Stimulated activated CD8-positive, alpha-beta memory T cell treated with anti-CD3 and anti-CD28 coated beads, Interleukin-2, amount 100 ng/mL, for 48 hours (primary cell): ENCODE measurements around the gene ATR.
"Not testable (repeated sequence)": the region's sequence is repeated elsewhere in the genome, so short reads cannot be mapped to it uniquely, and the experiment has no call there.

Source experiments
- DNase-seq, 2 donors: peaks; one replicate each; pipeline ENCODE4 v3.0.0-alpha.2; 2020; ENCODE audit warnings: low read depth in 2 of 2

Gene ATR

GRCh38 chr3:142578329-142579223 lies at the start of gene ATR:
Gene ATR (minus strand): TSS chr3:142578733. CDS start chr3:142578704, 29 bp downstream.
- DNase-seq, result peak; percentile 95 to 97

- no peak for DNase-seq
These were observed 48.4 kb upstream of the ATR start for GRCh38 chr3:142626971-142627370.

- no peak for DNase-seq
These were observed 46.6 kb upstream of the ATR start for GRCh38 chr3:142625153-142625440.

GRCh38 chr3:142624341-142625152 lies 46.0 kb upstream of the ATR start:
- DNase-seq, result no peak

GRCh38 chr3:142623194-142623593 lies 44.7 kb upstream of the ATR start:
- no peak for DNase-seq

GRCh38 chr3:142622405-142622804 lies 43.9 kb upstream of the ATR start:
- DNase-seq, result no peak

- no peak for DNase-seq
These were observed 40.5 kb upstream of the ATR start for GRCh38 chr3:142618917-142619461.

- no peak for DNase-seq
These were observed 36.6 kb upstream of the ATR start for GRCh38 chr3:142615171-142615570.

- DNase-seq, result no peak
These were observed 35.6 kb upstream of the ATR start for GRCh38 chr3:142614059-142614626.

- no peak for DNase-seq
These were observed 35.0 kb upstream of the ATR start for GRCh38 chr3:142613491-142613890.

- DNase-seq, result no peak
These were observed 32.7 kb upstream of the ATR start for GRCh38 chr3:142611206-142611605.

GRCh38 chr3:142609136-142609535 lies 30.6 kb upstream of the ATR start:
- no peak for DNase-seq

- DNase-seq, result no peak
These were observed 30.1 kb upstream of the ATR start for GRCh38 chr3:142608631-142609030.

- DNase-seq, result no peak
These were observed 26.4 kb upstream of the ATR start for GRCh38 chr3:142604940-142605339.

- not testable (repeated sequence) for DNase-seq
These were observed 24.8 kb upstream of the ATR start for GRCh38 chr3:142603386-142603705.

- DNase-seq, result no peak
These were observed 24.3 kb upstream of the ATR start for GRCh38 chr3:142602619-142603385.

- no peak for DNase-seq
These were observed 23.2 kb upstream of the ATR start for GRCh38 chr3:142601713-142602112.

GRCh38 chr3:142597906-142598305 lies 19.4 kb upstream of the ATR start:
- no peak for DNase-seq

- DNase-seq, result no peak
These were observed 18.2 kb upstream of the ATR start for GRCh38 chr3:142596726-142597088.

GRCh38 chr3:142595951-142596725 lies 17.6 kb upstream of the ATR start, which contains the start of gene PLS1:
Gene PLS1 (plus strand): TSS chr3:142596393. CDS start chr3:142664238, 67,845 bp downstream.
- DNase-seq, result peak; percentile 74 to 79

GRCh38 chr3:142595581-142595950 lies 17.0 kb upstream of the ATR start:
- no peak for DNase-seq
